Motor neuron (in vitro differentiated cells): ENCODE data around the gene BOD1. TPM values are rescaled to one million over a fixed set of nuclear protein-coding genes. Genes with fewer than 3 reads are reported as not detected.

Experiments
- ATAC-seq, 8 experiments: fragments of 200-7000 bp; cut with Tn5 transposase; replicated peaks in 6 of 8; 2 replicates each; pipeline ENCODE4 v1.8.0; 2021; ENCODE audit warnings: mild to moderate bottlenecking in 8 of 8, moderate library complexity in 8 of 8
- H3K27ac ChIP-seq, 2 donors: fragments of 250-450 bp; sonication (Bioruptor Pico); 2 replicates each; pipeline ENCODE4 v1.9.0; 2021; ENCODE audit warnings: antibody characterized with exemption in 2 of 2, mild to moderate bottlenecking in 2 of 2, moderate library complexity in 1 of 2
- H3K4me1 ChIP-seq, 2 donors: fragments of 250-450 bp; sonication (Bioruptor Pico); replicated peaks in 1 of 2; 2 replicates each; pipeline ENCODE4 v1.6.1; 2021; ENCODE audit warnings: antibody characterized with exemption in 2 of 2, mild to moderate bottlenecking in 2 of 2, moderate library complexity in 1 of 2
- H3K4me3 ChIP-seq, 5 donors: fragments of 250-450 bp; sonication (Bioruptor Pico); 2 replicates each; pipeline ENCODE4 v1.9.0; 2021; ENCODE audit warnings: antibody characterized with exemption in 5 of 5, mild to moderate bottlenecking in 5 of 5, moderate library complexity in 4 of 5
- WGBS, 10 experiments: fragments of 450-650 bp; shearing (Covaris generic); methylation state at CpG; one replicate each; pipeline ENCODE4 v1.0.0; 2022; 5-methylcytosine and 5-hydroxymethylcytosine counted together
- in situ Hi-C, 9 experiments: fragments of 400-800 bp; cut with MboI; loops; one replicate each; pipeline ENCODE4 v1.15.0; 2021; ENCODE audit warnings: low sequenced_read_pairs in 9 of 9, low pct_unique_long_range_greater_than_20kb in 2 of 9; ENCODE audit not compliant: unreplicated experiment in 9 of 9
- total RNA-seq, 8 experiments: library from RNA; unstranded; fragments of 300-600 nt; gene quantifications; 2 replicates each; pipeline versions ENCODE4 v1.2.3 to v1.2.4, GENCODE V29; 2022

BOD1 gene
- total RNA-seq, 8 experiments from 2014 or later: 43.6 to 108 (median 88.1) TPM

GRCh38 chr5:173623296-173623771 lies 6.9 kb upstream of the BOD1 start:
- in situ Hi-C loops: loop anchor here (5.0 to 25.0 kb wide), 7 partner anchors 264 to 691 kb away; partner anchors contain the start of genes C5orf47 (in 1 of the 9) and CPEB4 (in 1 of the 9)
- no peak overlapping the region for H3K4me3 ChIP-seq
- H3K27ac ChIP-seq: no peak overlapping the region
- no peak for ATAC-seq
- WGBS, 10 experiments: 63 to 100% (median 93%) methylated on average over 1 to 5 of the region's 10 CpGs; no CpG with 5 or more reads in 3 of the 10 experiments
- H3K4me1 ChIP-seq: peaks cover 29 to 33% of the 10 kb centered on the region in 2 donors

DNA sequence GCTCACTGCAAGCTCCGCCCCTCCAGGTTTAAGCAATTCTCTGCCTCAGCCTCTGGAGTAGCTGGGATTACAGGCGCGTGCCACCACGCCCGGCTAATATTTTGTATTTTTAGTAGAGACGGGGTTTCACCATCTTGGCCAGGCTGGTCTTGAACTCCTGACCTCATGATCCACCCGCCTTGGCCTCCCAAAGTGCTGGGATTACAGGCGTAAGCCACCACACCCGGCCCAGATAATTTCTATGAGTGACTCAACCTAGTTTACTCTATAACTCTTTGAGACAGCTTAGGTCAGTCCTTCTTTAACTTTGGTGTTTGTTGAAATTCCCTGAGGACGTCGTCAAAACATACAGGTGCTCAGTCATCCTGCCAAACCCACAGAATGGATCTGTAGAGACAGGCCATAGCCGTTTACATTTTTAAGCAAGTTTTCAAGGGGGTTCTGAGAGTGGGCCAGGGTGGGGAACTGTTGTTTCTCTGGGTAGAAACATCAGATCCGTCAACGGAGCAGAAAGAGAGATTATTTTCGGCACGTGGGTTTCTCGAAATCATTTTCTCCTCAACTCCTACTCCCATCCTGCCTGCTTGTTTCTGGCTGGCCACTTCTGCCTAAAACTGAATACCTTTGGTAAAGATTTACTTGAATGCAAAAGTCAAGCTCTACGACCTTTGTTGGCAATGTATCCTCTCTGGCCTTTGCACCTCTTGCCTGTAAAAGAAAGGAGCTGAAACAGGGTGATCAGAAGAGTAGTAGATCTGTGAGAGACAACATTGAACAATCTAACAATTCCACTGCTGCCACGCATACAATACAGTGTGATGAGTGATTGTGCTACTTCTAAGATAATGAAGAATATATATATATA lies 6.0 kb upstream of the BOD1 start:
- WGBS, 10 experiments: 69 to 96% (median 85%) methylated on average over 1 to 10 of the region's 19 CpGs; no CpG with 5 or more reads in 1 of the 10 experiments
- Histone ChIP-seq H3K4me1 (peaks cover 19 to 23% of the 10 kb centered on the region in 2 donors), H3K4me3 (no peak overlapping the region), H3K27ac (no peak overlapping the region)
- in situ Hi-C loops: loop anchor here (5.0 to 25.0 kb wide), 7 partner anchors 265 to 692 kb away; partner anchors contain the start of genes C5orf47 (in 1 of the 9) and CPEB4 (in 1 of the 9)
- ATAC-seq: no peak

DNA sequence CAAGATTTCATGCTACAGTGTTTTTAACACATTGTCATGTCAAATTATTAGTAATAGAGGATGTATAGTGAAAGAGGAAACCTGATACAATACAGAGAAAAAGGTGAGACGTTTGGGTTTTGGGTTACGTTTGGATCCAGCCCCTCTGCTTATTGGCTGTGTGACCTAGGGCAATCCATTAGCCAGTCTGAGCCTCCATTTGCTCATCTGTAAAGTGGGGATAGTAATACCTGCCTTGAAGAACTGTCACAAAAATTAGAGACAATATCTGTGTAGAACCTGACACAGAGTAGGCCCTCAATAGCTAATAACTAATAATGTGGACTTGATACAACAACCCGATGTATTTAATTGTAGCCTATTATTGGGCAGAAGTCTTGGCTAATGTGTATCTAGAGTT lies 4.3 kb upstream of the BOD1 start:
- 0 to 100% (median 90%) methylated on average over 1 to 3 of the region's 3 CpGs; no CpG with 5 or more reads in 2 of the 10 experiments for WGBS, 10 experiments
- no peak for ATAC-seq
- in situ Hi-C loops: loop anchor here (5.0 to 25.0 kb wide), 7 partner anchors 267 to 694 kb away; partner anchors contain the start of genes C5orf47 (in 1 of the 9) and CPEB4 (in 1 of the 9)

DNA sequence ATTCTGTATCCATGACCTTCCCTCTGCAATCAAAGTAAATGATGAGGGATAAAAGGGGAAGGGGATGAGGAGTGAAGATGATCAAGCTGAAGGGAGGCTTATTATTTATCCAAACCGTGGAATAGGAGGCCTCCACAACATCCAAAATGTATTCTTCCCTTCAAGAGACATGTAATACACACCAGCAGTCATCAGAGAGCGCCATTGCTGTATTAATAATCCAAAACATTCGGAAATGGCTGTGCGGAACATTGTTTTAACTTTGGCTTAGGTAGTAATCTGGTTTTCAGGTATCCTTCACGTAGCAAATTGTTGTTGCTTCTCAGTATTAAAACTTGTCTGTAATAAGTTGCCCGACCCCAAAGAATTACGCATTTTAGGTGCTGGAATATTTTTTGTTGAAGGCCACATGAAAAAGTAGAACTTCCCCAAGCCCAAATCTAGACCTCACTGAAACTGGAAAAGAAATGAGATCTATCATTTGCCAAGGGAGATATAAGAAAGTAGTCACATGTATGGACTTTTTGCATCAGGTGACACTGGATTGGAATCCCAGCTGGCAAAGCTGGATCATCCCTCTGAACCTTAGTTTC lies 2.6 kb upstream of the BOD1 start:
- peaks cover 14 to 15% of the 10 kb centered on the region in 2 donors for H3K4me1 ChIP-seq
- no peak overlapping the region for H3K27ac ChIP-seq
- WGBS, 10 experiments: 0 to 23% (median 7%) methylated on average over 1 to 6 of the region's 7 CpGs; no CpG with 5 or more reads in 1 of the 10 experiments
- in situ Hi-C loops: loop anchor here in 8 of 9 experiments (5.0 to 25.0 kb wide), 5 partner anchors 268 to 693 kb away; partner anchors contain the start of genes C5orf47 (in 1 of the 8) and CPEB4 (in 1 of the 8)
- ATAC-seq: no peak
- no peak overlapping the region for H3K4me3 ChIP-seq

More for the DNA sequence above, 4.3 kb upstream of the BOD1 start:
- H3K27ac ChIP-seq: no peak overlapping the region
- peaks cover 11 to 12% of the 10 kb centered on the region in 2 donors for H3K4me1 ChIP-seq
- no peak overlapping the region for H3K4me3 ChIP-seq

DNA sequence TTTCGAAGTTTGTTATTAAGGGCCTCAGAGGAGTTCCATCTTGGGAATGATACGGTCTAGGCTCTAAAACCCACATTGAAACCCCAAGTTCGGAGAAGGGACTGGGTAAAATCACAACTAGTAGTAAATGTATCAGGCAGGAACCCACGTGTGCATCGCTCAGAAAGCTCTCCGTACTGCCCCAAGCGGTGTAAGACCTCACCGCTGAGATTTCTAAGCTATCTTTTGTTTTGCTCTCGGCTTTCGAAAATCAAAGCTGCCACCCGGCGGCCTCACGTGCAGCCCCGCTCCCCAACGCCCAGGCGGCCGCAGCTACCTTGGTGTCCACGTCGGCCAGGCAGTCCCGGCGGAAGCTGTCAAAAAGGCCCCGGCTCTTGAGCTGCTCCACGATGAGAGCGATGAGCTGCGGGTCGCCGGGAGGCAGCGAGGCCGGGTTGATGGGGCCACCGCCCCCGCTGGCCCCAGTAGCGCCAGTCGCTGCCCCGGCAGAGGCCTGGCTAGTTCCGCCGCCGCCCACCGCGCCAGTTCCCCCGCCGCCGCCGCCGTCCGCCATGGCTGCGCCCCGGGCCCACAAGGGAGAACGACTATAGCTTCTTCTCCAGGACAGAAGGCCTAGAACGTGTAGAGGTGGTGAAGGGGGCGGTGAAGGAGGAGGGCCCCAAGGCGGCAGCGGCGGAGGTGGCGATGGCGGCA lies 420 bp downstream of the BOD1 start:
- WGBS, 10 experiments: 0 to 2% (median 0%) methylated on average over 1 to 9 of the region's 55 CpGs; no CpG with 5 or more reads in 4 of the 10 experiments
- peak; percentile 47 to 73 (median 61) for ATAC-seq
- H3K4me1 ChIP-seq: peaks cover 17 to 18% of the 10 kb centered on the region in 2 donors
- in situ Hi-C loops: loop anchor here in 8 of 9 experiments (5.0 to 25.0 kb wide), 5 partner anchors 271 to 696 kb away; partner anchors contain the start of genes C5orf47 (in 1 of the 8) and CPEB4 (in 1 of the 8)
- peak overlapping the region; percentile 66 to 85 (median 70) for H3K4me3 ChIP-seq
- H3K27ac ChIP-seq: peak overlapping the region; percentile 94 to 99

- ATAC-seq: no peak
- 40 to 100% (median 84%) methylated on average over 1 to 4 of the region's 7 CpGs for WGBS, 10 experiments
- Histone ChIP-seq H3K4me1 (peaks cover 17 to 18% of the 10 kb centered on the region in 2 donors), H3K4me3 (peak overlapping the region in 4 of 5 donors; percentile 66 to 83 (median 68)), H3K27ac (no peak overlapping the region)
- in situ Hi-C loops: loop anchor here in 8 of 9 experiments (25.0 kb wide), 4 partner anchors 273 to 698 kb away; partner anchors contain the start of genes C5orf47 (in 1 of the 8) and CPEB4 (in 1 of the 8)
Measured at GRCh38 chr5:173614591-173614990, 1.9 kb downstream of the BOD1 start.

- in situ Hi-C loops: loop anchor here in 8 of 9 experiments (25.0 kb wide), 4 partner anchors 274 to 699 kb away; partner anchors contain the start of genes C5orf47 (in 1 of the 8) and CPEB4 (in 1 of the 8)
- Histone ChIP-seq H3K4me1 (peaks cover 15 to 16% of the 10 kb centered on the region in 2 donors), H3K27ac (no peak overlapping the region), H3K4me3 (no peak overlapping the region)
- no peak for ATAC-seq
- 86 to 100% (median 94%) methylated on average over 3 to 7 of the region's 8 CpGs; no CpG with 5 or more reads in 4 of the 10 experiments for WGBS, 10 experiments
Measured at GRCh38 chr5:173613433-173614159, 2.9 kb downstream of the BOD1 start.

DNA sequence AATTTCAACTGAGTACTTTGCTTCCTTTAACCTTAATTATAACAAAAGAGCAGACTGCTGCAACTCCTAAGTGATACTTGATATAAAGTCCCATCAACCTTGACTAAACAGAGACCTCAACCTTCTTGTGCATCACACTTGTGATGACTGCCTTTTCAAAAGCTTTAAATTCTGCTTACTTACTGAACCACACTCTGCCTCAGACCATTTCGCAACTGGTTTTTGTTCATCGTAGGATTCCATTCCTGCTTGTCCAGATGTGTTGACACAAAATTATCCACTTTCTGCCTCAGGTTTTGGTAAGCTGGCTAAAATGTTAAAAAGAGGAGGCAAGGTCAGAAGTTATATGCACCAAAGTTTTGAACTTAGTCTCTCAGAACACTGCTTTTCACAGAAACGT lies 3.5 kb downstream of the BOD1 start:
- Histone ChIP-seq H3K27ac (no peak overlapping the region), H3K4me1 (peaks cover 14 to 16% of the 10 kb centered on the region in 2 donors), H3K4me3 (no peak overlapping the region)
- 42 to 100% (median 88%) methylated on average over 1 to 3 of the region's 3 CpGs; no CpG with 5 or more reads in 1 of the 10 experiments for WGBS, 10 experiments
- in situ Hi-C loops: loop anchor here in 8 of 9 experiments (25.0 kb wide), 4 partner anchors 274 to 699 kb away; partner anchors contain the start of genes C5orf47 (in 1 of the 8) and CPEB4 (in 1 of the 8)
- ATAC-seq: no peak

DNA sequence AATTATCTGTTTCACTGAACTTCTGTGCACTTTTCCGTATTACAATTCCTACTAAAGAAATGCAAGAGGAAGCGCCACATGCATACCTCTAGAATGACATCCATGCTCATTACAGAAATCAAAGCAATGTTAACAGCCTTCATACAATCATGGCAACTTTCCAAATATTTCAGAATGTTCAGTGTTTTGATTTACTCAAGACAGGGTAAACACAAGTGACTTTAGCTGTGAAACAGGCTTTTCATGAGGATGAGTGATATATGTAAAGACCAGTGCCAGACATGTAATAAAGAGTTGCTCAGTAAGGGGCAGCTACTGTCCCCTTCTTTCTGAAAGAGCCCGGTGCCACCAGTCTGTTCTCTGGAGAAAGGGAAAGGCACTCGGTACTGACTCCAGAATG lies 4.7 kb downstream of the BOD1 start:
- Histone ChIP-seq H3K4me1 (peaks cover 14 to 16% of the 10 kb centered on the region in 2 donors), H3K4me3 (no peak overlapping the region), H3K27ac (no peak overlapping the region)
- 47 to 100% (median 96%) methylated on average over 1 to 4 of the region's 4 CpGs; no CpG with 5 or more reads in 1 of the 10 experiments for WGBS, 10 experiments
- in situ Hi-C loops: loop anchor here in 8 of 9 experiments (25.0 kb wide), 4 partner anchors 276 to 701 kb away; partner anchors contain the start of genes C5orf47 (in 1 of the 8) and CPEB4 (in 1 of the 8)
- ATAC-seq: no peak

- 50 to 100% (median 95%) methylated on average over 1 of the region's 1 CpG; no CpG with 5 or more reads in 4 of the 10 experiments for WGBS, 10 experiments
- no peak for ATAC-seq
- in situ Hi-C loops: loop anchor here in 8 of 9 experiments (25.0 kb wide), 4 partner anchors 283 to 708 kb away; partner anchors contain the start of genes C5orf47 (in 1 of the 8) and CPEB4 (in 1 of the 8)
- Histone ChIP-seq H3K4me1 (no peaks in the 10 kb centered on the region), H3K4me3 (no peak overlapping the region), H3K27ac (no peak overlapping the region)
Measured at GRCh38 chr5:173604141-173604540, 12.3 kb downstream of the BOD1 start.

DNA sequence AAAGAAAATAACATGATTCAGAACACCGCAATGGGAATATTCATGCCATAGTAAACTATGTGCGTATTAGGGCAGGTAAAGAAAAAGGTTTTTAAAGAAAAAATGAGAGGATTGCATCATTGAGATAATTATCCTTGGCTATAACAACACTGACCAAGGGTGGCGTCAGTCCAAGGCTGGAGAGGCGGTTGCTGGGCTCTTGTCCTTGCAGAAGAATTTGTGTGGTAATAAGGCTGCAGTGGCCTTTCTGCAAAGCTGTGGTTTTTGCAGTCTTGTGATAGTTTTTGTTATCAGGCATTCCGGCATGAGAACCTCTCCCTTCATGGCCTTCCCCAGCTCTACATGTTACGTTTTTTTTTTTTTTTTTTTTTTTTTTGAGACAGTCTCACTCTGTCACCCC lies 14.0 kb downstream of the BOD1 start:
- in situ Hi-C loops: loop anchor here in 8 of 9 experiments (25.0 kb wide), 4 partner anchors 285 to 710 kb away; partner anchors contain the start of genes C5orf47 (in 1 of the 8) and CPEB4 (in 1 of the 8)
- WGBS, 10 experiments: 70 to 100% (median 95%) methylated on average over 1 to 6 of the region's 6 CpGs; no CpG with 5 or more reads in 2 of the 10 experiments
- peak in 4 of 8 experiments; percentile 31 to 89 (median 36) for ATAC-seq
- H3K4me1 ChIP-seq: no peaks in the 10 kb centered on the region
- H3K27ac ChIP-seq: no peak overlapping the region
- no peak overlapping the region for H3K4me3 ChIP-seq
